ENCODE measurements around the gene CRYBA1.
"Not testable (repeated sequence)": the region's sequence is repeated elsewhere in the genome, so short reads cannot be mapped to it uniquely, and the experiment has no call there.

The CRYBA1 gene

GRCh38 chr17:29238133-29238850 is 8.4 kb upstream of the CRYBA1 start:
- DNase-seq, result no peak

GRCh38 chr17:29240477-29240876 is 6.2 kb upstream of the CRYBA1 start:
- DNase-seq, result no peak

GRCh38 chr17:29240968-29241963 is 5.4 kb upstream of the CRYBA1 start:
- no peak for DNase-seq

GRCh38 chr17:29242051-29242450 is 4.6 kb upstream of the CRYBA1 start:
- no peak for DNase-seq

GRCh38 chr17:29242790-29243189 is 3.9 kb upstream of the CRYBA1 start:
- DNase-seq, result no peak

DNA sequence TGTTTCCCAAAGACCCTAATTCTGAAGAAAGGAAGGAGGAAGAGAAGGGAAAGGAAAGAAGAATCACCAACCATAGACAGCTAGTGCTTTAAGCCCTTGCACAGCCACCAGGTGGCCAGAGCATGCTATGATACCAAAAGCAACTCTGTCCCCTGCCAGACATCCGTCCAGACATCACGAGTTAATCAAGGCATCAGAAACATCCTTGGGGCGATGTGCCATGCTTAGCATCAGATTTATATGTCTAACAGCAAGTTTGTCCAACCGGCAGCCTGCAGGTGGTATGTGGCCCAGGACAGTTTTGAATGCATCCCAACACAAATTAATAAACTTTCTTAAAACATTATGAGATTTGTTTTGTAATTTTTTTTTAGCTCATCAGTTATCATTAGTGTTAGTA is 2.9 kb upstream of the CRYBA1 start:
- no peak for DNase-seq

DNA sequence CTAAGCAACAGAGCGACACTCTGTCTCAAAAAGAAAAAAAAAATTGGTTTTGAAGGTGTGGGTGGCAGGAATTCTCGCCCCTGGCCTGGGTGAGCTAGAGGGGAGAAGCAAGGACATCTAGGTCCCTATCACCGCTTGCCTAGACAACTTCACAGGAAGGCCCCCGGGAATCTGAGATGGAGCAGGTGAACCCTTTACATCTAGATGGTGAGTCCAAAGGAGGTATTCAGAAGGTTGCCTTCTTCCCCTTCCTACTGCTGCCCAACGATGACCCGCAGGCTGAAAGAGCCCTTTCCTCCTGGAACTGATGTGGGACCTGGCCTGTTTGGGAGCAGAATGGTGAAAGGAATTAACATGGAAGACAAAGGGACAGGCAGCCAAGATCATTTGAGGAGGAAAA is 1.3 kb upstream of the CRYBA1 start:
- DNase-seq, result no peak

GRCh38 chr17:29247219-29247618 is 560 bp downstream of the CRYBA1 start:
- no peak for DNase-seq

GRCh38 chr17:29248845-29249244 is 2.2 kb downstream of the CRYBA1 start:
- DNase-seq, result no peak

DNA sequence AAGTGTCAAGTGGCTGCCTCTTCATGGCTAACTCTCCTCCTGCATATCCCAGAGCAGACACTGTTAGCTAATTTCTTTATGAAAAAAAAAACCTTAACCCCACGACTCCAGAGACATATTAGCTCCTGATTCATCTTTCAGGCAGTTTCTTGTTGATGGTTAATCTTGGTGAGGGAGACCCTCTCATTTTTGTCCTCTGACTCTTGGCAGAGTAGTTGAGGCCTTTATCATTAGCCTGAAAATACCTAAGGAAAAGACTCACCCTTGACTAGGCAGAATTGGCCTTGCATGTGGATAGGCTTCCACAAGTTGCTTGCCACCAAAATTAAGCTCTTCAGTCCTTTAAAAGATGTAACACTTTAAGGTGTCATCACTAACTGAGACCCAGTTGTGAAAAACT is 4.0 kb downstream of the CRYBA1 start:
- no peak for DNase-seq

GRCh38 chr17:29251184-29251583 is 4.5 kb downstream of the CRYBA1 start:
- DNase-seq, result no peak

DNA sequence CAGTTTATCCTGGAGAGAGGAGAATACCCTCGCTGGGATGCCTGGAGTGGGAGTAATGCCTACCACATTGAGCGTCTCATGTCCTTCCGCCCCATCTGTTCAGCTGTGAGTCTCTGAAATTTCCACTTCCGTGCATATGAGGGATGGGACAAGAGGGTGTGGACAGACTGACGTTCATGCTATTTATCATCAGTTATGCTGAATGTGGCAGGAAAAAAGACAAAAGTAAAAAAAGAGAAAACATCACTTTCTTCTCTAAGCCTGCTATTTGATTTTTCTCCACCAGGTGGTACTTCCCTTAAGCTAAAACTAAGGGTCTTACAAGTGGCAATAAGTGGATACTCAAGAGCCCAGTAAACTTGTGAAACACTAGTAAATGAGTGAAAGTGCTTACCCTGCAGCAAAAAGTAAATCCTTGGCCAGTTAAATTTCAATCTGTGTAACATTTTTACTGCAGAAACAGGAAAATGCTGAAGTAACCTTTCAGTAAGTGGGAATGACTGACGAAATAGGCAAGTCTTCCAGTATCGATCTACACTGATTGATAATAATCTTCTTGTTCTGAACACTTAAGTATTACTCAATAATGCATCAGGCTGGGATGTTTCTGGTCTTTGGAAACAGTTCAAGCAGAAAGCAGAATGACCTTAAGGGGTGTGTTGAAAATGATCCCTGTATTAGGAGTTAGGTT is 5.6 kb downstream of the CRYBA1 start:
- DNase-seq, result no peak

DNA sequence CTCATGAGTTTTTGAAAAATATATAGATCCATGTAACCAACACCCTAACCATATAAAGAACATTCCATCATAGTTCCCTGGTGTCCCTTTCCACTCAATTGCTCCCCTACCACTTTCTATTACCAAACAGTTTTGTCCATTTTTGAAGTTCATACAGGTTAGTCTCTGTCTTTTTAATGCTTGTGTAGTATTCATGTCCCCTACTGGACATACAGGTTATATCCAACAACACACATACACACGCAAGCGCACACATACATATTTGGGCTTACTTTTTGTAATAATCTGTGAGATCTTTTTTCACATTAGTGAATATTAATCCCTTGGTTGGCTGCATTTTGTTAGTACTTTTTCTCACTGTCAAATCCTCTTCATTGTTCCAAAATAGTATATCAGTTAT is 6.4 kb downstream of the CRYBA1 start:
- no peak for DNase-seq

- DNase-seq, result no peak
These were observed 9.4 kb downstream of the CRYBA1 start for GRCh38 chr17:29255926-29256522.

- no peak for DNase-seq
These were observed 10.2 kb downstream of the CRYBA1 start for GRCh38 chr17:29256735-29257466.

GRCh38 chr17:29257756-29258155 is 11.1 kb downstream of the CRYBA1 start:
- no peak for DNase-seq

- DNase-seq, result no peak
These were observed 17.3 kb downstream of the CRYBA1 start for GRCh38 chr17:29263916-29264315.

GRCh38 chr17:29271980-29272379 is 25.3 kb downstream of the CRYBA1 start:
- not testable (repeated sequence) for DNase-seq

DNA sequence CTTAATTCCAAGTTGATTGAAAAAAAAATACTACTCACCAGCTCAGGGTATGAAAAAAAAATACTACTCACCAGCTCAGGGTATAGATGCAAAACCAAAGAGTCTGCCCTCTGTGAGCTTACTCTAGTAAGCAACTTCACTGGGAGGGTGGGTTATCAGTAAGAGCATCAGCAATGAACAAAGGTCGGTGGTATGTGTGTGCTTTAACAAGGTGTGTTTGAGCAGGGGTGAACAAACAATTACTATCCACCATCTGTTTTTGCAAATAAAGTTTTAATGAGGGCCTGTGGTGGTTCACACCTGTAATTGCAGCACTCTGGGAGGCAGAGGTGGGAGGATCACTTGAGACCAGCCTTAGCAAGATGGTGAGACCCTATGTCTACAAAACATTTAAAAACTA is 27.3 kb downstream of the CRYBA1 start:
- no peak for DNase-seq

DNA sequence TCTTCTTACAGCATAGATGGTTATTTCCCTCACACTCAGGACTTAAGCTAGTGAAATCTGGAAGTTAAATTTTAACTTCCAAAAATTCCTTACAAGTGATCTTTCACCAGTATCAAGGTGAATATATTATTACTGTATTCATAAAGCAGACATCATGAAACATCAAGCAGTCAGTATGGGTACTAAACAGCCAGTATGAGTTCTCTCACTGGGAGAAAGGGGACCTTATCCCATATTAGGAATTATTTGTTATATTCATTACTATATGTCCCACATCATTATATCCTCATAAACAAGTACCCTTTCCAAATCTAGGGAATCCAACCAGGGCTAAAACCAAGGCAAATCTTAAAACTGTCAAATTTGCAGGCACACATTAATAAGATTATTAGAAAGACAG is 32.0 kb downstream of the CRYBA1 start:
- no peak for DNase-seq

- DNase-seq, result no peak
These were observed 32.9 kb downstream of the CRYBA1 start for GRCh38 chr17:29279397-29280070.

DNA sequence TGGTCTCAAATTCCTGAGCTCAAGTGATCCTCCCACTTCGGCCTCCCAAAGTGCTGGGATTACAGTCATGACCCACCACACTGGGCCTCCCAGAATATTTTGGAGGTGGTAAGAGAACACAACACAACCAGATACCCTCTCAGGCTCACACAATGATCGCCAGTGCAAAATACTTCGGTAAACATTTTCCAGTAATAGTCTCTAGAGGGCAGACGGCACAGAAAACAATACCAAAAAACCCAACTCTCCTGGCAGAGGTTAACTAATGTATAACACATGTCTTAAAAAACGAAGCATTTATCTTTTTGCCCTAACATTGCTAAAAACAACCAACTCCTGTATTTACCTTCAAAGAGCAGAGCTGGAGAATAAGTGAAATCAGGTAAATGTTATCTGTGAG is 36.8 kb downstream of the CRYBA1 start:
- no peak for DNase-seq

All from NCI-H2029 treated with DMSO at 0.1 percent for 48 hours (cell line).